Measurements from ENCODE around the gene CLTA.
A peak's percentile ranks its signal among the peaks of the same experiment; 100 is the strongest.

CLTA gene

DNA sequence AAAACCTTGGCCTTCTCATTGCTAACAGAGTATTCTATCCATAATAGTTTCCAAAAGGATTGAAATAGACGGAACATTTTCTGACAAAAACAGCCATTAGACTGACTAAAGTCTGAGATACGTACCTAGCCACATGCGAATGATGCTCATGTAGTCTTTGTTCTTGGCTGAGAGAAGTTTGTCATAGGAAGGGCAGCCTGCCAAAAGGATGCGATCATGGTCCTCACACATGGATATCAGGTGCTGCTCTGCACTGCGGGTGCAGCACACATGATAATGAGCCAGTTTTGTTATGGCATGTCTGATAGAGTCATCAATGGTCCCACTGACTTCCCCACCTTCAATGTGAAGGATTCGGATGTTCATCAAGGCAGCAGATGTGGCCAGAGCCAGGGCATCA is 55.2 kb downstream of the CLTA start:
- no peak for DNase-seq (ENCODE audit: low spot score)

DNA sequence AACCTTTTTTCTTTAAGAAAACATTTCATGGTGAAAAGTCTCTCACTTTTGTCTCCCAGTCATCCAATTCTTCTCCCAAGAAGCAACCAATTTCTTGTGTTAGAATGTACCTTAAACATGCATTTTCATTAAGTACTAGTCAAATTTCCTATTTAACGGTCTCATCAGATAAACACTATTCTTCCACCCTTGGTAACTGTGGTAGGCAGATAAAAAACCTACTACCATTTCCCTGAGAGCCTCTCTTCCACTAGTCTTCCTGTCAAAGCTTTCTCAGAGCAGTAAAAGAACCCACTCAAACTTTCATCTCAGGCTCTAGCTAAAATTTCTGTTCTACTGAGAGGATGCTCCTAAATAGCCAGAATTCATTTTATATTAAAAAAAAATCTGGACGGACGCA is 56.6 kb downstream of the CLTA start:
- DNase-seq (ENCODE audit: low spot score), result no peak

DNA sequence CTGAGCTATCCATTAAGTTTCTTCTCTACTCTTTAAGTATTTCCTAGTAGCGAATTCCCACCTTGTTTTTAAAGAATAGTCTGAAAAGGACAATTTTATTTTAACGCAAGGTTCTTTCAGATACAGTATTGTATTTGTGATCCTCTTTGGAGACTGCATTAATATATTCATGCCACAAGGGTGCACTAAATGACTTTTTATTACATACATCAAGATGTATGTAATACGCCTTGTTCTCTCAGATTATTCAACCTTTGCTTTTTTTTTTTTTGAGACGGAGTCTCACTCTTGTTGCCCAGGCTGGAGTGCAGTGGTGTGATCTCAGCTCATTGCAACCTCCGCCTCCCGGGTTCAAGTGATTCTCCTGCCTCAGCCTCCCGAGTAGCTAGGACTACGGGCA is 57.3 kb downstream of the CLTA start:
- DNase-seq (ENCODE audit: low spot score), result peak; percentile 31

DNA sequence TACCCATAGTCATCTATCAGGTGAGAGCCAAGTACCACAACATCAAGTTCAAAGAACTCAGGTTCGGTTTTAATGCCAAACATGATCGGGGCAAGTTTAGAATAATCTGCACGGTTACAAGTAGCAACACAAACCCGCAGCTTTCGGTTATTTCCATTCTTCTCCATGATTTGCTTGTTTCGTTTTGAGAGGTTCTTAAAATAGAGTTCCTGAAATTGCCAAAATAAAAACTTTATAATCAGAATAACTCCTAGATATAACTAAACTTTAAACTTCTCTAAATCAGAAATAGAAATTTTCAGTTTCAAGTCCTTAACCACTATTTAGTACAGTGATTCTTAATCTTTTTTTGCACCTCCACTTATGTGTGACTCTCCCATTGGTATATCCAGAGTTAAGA is 58.5 kb downstream of the CLTA start:
- DNase-seq (ENCODE audit: low spot score), result no peak

DNA sequence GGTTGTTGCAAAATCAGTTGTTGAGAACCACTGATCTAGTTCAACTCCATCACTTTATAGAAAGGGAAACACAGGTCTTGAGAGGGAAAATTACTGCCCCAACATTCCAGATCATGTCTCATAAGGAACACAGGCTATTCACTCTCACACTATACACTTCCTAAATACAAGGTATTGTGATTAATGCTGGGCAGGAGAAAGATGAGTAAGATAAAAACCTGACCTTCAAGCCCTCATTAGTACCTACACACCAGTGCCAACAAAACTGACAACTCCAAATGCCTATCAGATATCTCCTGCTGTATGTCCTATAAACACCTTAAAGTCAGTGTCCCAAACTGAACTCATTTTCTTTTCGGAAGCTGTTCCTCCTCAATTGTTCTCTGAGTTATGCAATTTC is 59.4 kb downstream of the CLTA start:
- no peak for DNase-seq (ENCODE audit: low spot score)

DNA sequence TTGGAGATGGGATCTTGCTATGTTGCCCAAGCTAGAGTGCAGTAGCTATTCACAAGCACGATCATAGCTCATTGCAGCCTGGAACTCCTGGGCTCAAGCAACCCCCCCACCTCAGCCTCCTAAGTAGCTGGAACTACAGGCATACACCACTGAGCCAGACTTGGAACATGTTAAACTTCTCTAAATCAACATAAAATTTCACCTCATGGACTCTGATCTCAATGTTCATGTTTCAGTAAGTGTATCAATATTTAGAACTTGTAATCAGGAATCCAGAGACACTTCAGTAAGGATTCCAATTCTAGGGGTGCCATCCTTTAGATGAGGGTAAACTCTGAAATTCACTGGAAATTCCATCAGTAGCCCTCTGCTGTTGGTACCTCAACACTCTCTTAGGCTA is 60.7 kb downstream of the CLTA start:
- no peak for DNase-seq (ENCODE audit: low spot score)

DNA sequence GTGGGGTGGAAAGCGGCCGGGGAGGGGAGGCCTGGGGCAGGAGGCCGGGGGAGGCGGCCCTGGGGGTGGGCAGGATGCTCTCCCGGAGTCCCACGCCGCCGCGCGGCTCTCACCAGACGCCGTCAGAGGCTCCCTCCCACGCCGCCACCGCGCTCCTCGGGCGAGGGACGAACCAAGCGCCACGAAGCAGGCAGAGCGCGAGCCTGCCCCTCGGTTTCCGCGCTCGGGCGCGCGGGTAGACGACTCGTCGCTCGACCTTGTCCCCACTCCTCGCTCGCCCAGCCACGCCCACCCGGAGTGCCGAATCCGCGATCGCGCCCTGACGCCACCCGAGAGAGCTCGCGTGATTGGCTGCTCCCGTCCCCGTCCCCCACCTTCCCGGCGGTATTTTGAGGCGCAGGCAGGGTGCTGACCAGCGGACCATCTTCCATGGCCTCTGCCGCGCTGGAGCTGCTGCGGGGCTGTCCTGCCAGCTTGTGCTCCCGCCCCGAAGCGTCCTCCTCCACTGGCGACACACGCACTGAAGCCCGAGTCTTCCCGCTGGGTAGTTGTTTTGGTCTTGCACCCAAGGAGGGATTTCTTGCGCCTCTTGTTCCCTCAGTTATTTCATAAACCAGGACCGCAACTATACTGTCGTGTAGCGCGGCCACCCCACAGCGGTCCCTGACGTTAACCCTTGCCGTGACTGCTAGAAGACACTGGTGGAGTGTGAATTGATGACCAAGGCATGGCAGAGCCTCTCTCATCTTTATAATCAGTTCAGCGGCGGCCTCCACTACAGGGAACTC is 67.7 kb downstream of the CLTA start, which contains the start of gene GNE:
GNE (minus strand) TSS at position 241 of the 788 bp plus-strand sequence. CDS start 9,093 bp downstream, outside the sequence.
- peak; percentile 97 for DNase-seq (ENCODE audit: low spot score)

DNA sequence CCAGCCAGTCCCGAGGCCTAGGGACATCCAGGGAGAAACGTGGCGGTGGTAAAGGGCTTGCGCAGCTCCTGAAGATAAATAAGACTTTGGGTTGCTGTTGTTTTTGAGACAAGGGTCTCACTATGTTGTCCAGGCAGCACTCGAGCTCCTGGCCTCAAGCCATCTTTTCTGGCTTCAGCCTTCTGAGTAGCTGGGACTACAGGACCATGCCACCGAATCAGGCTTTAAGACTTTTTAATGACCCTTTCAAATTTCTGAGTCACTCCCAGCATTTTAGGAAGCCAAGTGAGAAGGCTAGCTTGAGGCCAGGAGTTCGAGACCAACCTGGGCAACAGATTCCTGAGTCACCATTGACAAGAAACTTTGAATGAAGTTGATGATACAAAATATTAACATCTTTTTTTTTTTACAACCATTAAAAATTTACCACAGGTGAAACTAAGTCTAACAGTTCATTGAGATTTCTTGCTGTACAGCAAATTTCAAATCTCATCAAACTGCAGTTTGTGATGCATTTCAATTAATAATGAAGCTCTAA is 68.3 kb downstream of the CLTA start:
- DNase-seq (ENCODE audit: low spot score), result peak; percentile 20

Measured in AG08395 (cell line).